Natural killer cell (primary cell): ENCODE data around the gene VTA1. TPM values are rescaled to one million over a fixed set of nuclear protein-coding genes. Genes with fewer than 3 reads are reported as not detected.
"Not testable (repeated sequence)": the region's sequence is repeated elsewhere in the genome, so short reads cannot be mapped to it uniquely, and the experiment has no call there.

Source experiments
- ATAC-seq, 3 donors: fragments of 150-1000 bp in 2 of 3; fragments of 200-7000 bp in 1 of 3; cut with Tn5 transposase; 1 replicate in 1 of 3; 2 replicates in 2 of 3; pipeline ENCODE4 v1.10.0; 2021; ENCODE audit warnings: mild to moderate bottlenecking in 2 of 3, moderate library complexity in 2 of 3
- DNase-seq, 2 donors: peaks; one replicate each; pipeline versions ENCODE4 v3.0.0 to v3.0.0-alpha.2; 2013 to 2021; ENCODE audit warnings: mixed read lengths in 1 of 2
- H3K27ac ChIP-seq: one replicate; pipeline ENCODE4 v1.5.1; 2013; ENCODE audit warnings: mild to moderate bottlenecking, low read length
- H3K27me3 ChIP-seq: one replicate; pipeline ENCODE4 v1.6.1; 2013; ENCODE audit warnings: low read length; ENCODE audit not compliant: control insufficient read depth, insufficient read depth
- H3K36me3 ChIP-seq: one replicate; pipeline ENCODE4 v1.6.1; 2013; ENCODE audit warnings: low read length; ENCODE audit not compliant: control insufficient read depth, insufficient read depth
- H3K4me1 ChIP-seq: one replicate; pipeline ENCODE4 v1.6.1; 2013; ENCODE audit warnings: low read length; ENCODE audit not compliant: control insufficient read depth, insufficient read depth
- H3K4me3 ChIP-seq: one replicate; pipeline ENCODE4 v1.5.1; 2013; ENCODE audit warnings: low read length
- H3K9me3 ChIP-seq: one replicate; pipeline ENCODE4 v1.6.1; 2013; ENCODE audit warnings: low read length; ENCODE audit not compliant: control insufficient read depth, insufficient read depth
- H3K27ac Mint-ChIP-seq, 2 donors: one replicate each; pipeline ENCODE4 v1.8.0; 2022; ENCODE audit warnings: mild to moderate bottlenecking in 2 of 2, mixed read lengths in 2 of 2, moderate library complexity in 1 of 2
- H3K27me3 Mint-ChIP-seq, 2 donors: one replicate each; pipeline ENCODE4 v1.8.0; 2022; ENCODE audit warnings: low read depth in 2 of 2, mixed read lengths in 2 of 2
- H3K36me3 Mint-ChIP-seq: one replicate; pipeline ENCODE4 v1.8.0; 2022; ENCODE audit warnings: mixed read lengths
- H3K4me1 Mint-ChIP-seq, 2 donors: one replicate each; pipeline ENCODE4 v1.8.0; 2022; ENCODE audit warnings: mixed read lengths in 2 of 2
- H3K4me3 Mint-ChIP-seq: one replicate; pipeline ENCODE4 v1.8.0; 2022; ENCODE audit warnings: mild to moderate bottlenecking, moderate library complexity, mixed read lengths
- H3K9me3 Mint-ChIP-seq, 2 donors: one replicate each; pipeline ENCODE4 v1.8.0; 2022; ENCODE audit warnings: mixed read lengths in 2 of 2
- WGBS: methylation state at CpG from one replicate; pipeline ENCODE4 v1.1.7; 2013; ENCODE audit warnings: missing lambda C conversion rate; ENCODE audit not compliant: insufficient coverage; 5-methylcytosine and 5-hydroxymethylcytosine counted together
- intact Hi-C: fragments of 100-400 bp; cut with micrococcal nuclease; formaldehyde crosslinking; loops from one replicate; pipeline ENCODE4 v1.14.2; 2022
- total RNA-seq, 4 donors: library from RNA; stranded (reverse); fragments of 120-200 nt in 1 of 4; gene quantifications; one replicate each; pipeline versions ENCODE4 v1.2.3 to v1.2.4, GENCODE V29; 2013 to 2022
- TF ChIP-seq, protein P1 (sequence below): fragments of 200-600 bp; IDR thresholded peaks from one replicate; pipeline ENCODE4 v1.8.0; 2022; ENCODE audit warnings: antibody characterized with exemption

Gene VTA1, protein sequence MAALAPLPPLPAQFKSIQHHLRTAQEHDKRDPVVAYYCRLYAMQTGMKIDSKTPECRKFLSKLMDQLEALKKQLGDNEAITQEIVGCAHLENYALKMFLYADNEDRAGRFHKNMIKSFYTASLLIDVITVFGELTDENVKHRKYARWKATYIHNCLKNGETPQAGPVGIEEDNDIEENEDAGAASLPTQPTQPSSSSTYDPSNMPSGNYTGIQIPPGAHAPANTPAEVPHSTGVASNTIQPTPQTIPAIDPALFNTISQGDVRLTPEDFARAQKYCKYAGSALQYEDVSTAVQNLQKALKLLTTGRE
- total RNA-seq = 10 to 100 TPM; 20.5 to 33.3 (median 21.3) TPM
- 42.1 TPM for total RNA-seq (2013)

DNA sequence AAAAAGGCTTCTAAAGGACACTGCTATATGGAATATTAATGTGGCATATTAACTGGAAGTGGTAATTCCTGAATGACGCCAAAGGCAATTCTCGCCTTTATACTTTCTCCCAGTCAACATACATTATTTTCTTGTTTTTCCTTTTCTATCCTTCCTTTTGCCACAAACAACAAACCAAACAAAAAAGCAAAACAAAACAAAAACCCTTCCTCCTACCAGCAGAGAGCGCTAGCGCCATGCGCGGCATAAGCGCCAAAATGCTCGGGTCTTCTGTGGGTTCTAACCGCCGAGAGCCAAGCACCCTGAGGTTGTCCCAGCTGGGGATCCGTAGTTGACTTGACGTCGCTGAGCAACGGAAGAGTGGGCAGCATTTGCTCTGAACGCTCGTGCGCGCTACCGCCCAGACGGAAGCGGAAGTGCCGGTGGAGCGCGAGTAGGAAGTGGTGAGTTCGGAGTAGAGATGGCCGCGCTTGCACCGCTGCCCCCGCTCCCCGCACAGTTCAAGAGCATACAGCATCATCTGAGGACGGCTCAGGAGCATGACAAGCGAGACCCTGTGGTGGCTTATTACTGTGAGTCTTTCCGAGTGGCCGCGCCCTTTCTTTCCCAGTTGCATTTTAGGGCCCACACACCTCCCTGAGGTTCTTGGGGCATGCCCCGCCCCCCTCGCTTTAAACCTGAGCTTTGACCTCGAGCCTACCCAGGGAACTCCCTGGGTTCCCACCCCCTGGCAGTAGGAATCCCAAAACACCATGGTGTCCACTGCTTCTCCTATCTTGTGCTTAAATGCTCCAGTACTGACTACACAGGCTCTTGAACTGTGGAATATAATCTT lies at the start of gene VTA1, which contains the start of gene NMBR:
TSS of gene VTA1 (plus strand) at position 436 of the 835 bp plus-strand sequence. CDS start at position 461, 25 bp downstream.
TSS of gene NMBR (minus strand) at position 295 of the 835 bp plus-strand sequence. CDS start 58,464 bp downstream, outside the sequence.
- no peaks in the 10 kb centered on the region for H3K4me1 ChIP-seq
- H3K27me3 Mint-ChIP-seq = peaks cover 9 to 16% of the 10 kb centered on the region in 2 donors
- TF ChIP-seq, protein P1, sequence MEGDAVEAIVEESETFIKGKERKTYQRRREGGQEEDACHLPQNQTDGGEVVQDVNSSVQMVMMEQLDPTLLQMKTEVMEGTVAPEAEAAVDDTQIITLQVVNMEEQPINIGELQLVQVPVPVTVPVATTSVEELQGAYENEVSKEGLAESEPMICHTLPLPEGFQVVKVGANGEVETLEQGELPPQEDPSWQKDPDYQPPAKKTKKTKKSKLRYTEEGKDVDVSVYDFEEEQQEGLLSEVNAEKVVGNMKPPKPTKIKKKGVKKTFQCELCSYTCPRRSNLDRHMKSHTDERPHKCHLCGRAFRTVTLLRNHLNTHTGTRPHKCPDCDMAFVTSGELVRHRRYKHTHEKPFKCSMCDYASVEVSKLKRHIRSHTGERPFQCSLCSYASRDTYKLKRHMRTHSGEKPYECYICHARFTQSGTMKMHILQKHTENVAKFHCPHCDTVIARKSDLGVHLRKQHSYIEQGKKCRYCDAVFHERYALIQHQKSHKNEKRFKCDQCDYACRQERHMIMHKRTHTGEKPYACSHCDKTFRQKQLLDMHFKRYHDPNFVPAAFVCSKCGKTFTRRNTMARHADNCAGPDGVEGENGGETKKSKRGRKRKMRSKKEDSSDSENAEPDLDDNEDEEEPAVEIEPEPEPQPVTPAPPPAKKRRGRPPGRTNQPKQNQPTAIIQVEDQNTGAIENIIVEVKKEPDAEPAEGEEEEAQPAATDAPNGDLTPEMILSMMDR = peak; percentile 92
- H3K27ac ChIP-seq = peak within 1 kb of the TSS; percentile 64
- ATAC-seq (peak; percentile 94 to 99 (median 95)), DNase-seq (peak; percentile 95 to 100)
- no peaks in the 10 kb centered on the region for H3K36me3 Mint-ChIP-seq
- H3K9me3 ChIP-seq = no peaks in the 10 kb centered on the region
- H3K9me3 Mint-ChIP-seq = no peaks in the 10 kb centered on the region
- H3K36me3 ChIP-seq = peaks cover 2% of the 10 kb centered on the region
- H3K4me1 Mint-ChIP-seq = peaks cover 50 to 55% of the 10 kb centered on the region in 2 donors
- H3K27ac Mint-ChIP-seq = peak within 1 kb of the TSS; percentile 88 to 97
- no peaks in the 10 kb centered on the region for H3K27me3 ChIP-seq
- WGBS = under 1% methylated on average over 38 of the region's 38 CpGs
- peak within 1 kb of the TSS; percentile 74 for H3K4me3 ChIP-seq
- peak within 1 kb of the TSS; percentile 91 for H3K4me3 Mint-ChIP-seq
- intact Hi-C loops = loop anchor here (1.0 to 2.0 kb wide), 2 partner anchors 60 to 1304 kb away; partner anchors contain the start of genes ADAT2 and PEX3

DNA sequence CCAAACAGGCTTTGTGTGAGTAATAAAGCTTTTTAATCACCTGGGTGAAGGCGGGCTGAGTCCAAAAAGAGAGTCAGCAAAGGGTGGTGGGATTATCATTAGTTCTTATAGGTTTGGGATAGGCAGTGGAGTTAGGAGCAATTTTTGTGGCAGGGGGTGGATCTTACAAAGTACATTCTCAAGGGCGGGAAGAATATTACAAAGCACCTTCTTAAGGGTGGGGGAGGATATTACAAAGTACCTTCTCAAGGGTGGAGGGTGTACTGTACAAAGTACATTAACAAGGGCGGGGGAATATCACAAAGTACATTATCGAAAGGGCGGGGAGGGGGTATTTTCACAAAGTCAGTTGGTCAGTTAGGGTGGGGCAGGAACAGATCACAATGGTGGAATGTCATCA lies 42.2 kb upstream of the VTA1 start:
- H3K9me3 ChIP-seq, H3K4me1 ChIP-seq, intact Hi-C loops, H3K27me3 Mint-ChIP-seq, DNase-seq, H3K27me3 ChIP-seq, H3K36me3 Mint-ChIP-seq, H3K9me3 Mint-ChIP-seq, H3K4me3 Mint-ChIP-seq, H3K27ac Mint-ChIP-seq, H3K36me3 ChIP-seq, H3K4me3 ChIP-seq, H3K4me1 Mint-ChIP-seq, ATAC-seq, H3K27ac ChIP-seq: not testable (repeated sequence)
- WGBS = 81% methylated on average over 5 of the region's 5 CpGs

DNA sequence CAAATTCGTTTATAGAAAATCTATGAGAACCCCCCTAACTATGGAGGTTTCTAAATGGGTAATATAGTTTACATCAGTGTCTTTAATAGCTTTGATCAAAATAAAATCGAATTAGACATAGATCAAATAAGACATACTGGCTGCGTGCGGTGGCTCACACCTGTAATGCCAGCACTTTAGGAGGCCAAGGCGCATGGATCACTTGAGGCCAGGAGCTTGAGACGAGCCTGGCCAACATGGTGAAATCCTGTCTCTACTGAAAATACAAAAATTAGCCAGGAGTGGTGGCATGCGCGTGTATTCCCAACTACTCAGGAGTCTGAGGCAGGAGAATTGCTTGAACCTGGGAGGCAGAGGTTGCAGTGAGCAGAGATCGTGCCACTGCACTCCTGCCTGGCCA lies 36.2 kb upstream of the VTA1 start:
- WGBS = 93% methylated on average over 8 of the region's 9 CpGs

DNA sequence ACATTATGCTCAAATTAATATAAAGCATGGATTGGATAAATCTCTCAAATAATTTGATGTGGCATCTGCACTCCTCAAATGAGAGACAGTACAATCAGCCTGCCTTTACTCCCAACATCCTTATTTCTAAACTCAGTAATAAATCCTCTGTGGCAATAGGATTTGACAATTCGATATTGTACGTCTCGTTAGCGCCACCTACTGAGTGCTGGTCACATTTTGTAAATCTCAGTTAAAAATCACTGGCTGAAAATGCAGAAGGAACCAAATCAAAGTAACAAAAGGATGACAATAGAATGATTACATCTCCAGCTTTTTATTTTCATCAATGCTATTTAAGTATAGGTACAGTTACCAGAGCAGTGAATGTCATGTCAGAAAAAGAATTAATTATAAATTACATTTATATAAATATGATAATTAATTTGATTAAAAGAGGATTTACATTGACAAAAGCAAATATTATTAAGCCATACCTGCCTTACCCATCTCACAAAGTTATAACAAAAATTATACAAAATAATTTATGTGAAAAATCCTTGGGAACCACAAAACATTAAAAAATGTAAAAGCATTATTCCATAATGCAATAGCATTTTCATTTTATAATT lies 34.5 kb upstream of the VTA1 start:
- no peaks in the 10 kb centered on the region for H3K4me1 ChIP-seq
- Mint-ChIP-seq H3K9me3 (no peaks in the 10 kb centered on the region), H3K4me3 (no peak overlapping the region), H3K4me1 (no peaks in the 10 kb centered on the region), H3K27ac (no peak overlapping the region), H3K27me3 (no peaks in the 10 kb centered on the region), H3K36me3 (no peaks in the 10 kb centered on the region)
- intact Hi-C loops = loop anchor here (2.0 kb wide), 1 partner anchor 436 kb away; no protein-coding TSS in a partner anchor
- TF ChIP-seq, protein P1 = peak; percentile 80
- DNase-seq (peak in 1 of 2 donors; percentile 78), ATAC-seq (peak; percentile 34 to 52 (median 48))
- H3K36me3 ChIP-seq = no peaks in the 10 kb centered on the region
- H3K4me3 ChIP-seq = no peak overlapping the region
- WGBS = 0% methylated on average over 4 of the region's 4 CpGs
- H3K27me3 ChIP-seq = peaks cover 3% of the 10 kb centered on the region
- no peaks in the 10 kb centered on the region for H3K9me3 ChIP-seq
- no peak overlapping the region for H3K27ac ChIP-seq

More for the DNA sequence above, 36.2 kb upstream of the VTA1 start:
- H3K27ac Mint-ChIP-seq, DNase-seq, H3K4me3 ChIP-seq, ATAC-seq, H3K27ac ChIP-seq, H3K27me3 Mint-ChIP-seq, H3K36me3 ChIP-seq, H3K36me3 Mint-ChIP-seq, H3K27me3 ChIP-seq, H3K9me3 Mint-ChIP-seq, H3K4me1 Mint-ChIP-seq, H3K9me3 ChIP-seq, H3K4me1 ChIP-seq, intact Hi-C loops, H3K4me3 Mint-ChIP-seq: not testable (repeated sequence)
